H1 (cell line): ENCODE results near the gene CCDC183. TPM values are rescaled to one million over a fixed set of nuclear protein-coding genes. Genes with fewer than 3 reads are reported as not detected.

Experiments
- CTCF ChIA-PET: fragments of 300-600 bp; sonication (Branson Sonifier 250); formaldehyde crosslinking; loops from one replicate; lab custom pipeline; 2021; ENCODE audit not compliant: partially characterized antibody; lab: Charles Lee
- POLR2A ChIA-PET: fragments of 300-600 bp; sonication (Branson Sonifier 250); formaldehyde crosslinking; loops from one replicate; lab custom pipeline; 2021; ENCODE audit warnings: inconsistent platforms; ENCODE audit not compliant: partially characterized antibody; lab: Charles Lee
- DNase-seq, 2 experiments: peaks; one replicate each; pipeline versions ENCODE4 v3.0.0 to v3.0.0-alpha.2; 2010 to 2022; ENCODE audit warnings: low spot score in 2 of 2, low read depth in 1 of 2, mixed read lengths in 1 of 2
- FAIRE-seq: peaks from 2 replicates; lab custom pipeline; 2011; peaks lifted over from hg19 to GRCh38; lab: Jason Lieb, UNC
- H2AFZ ChIP-seq: 2 replicates; pipeline ENCODE4 v1.8.1; 2012; ENCODE audit warnings: low read length, inconsistent platforms
- H2AK5ac ChIP-seq: 2 replicates; pipeline ENCODE4 v1.6.1; 2013; ENCODE audit warnings: low read depth, low read length
- H2BK120ac ChIP-seq: replicated peaks from 2 replicates; pipeline ENCODE3; 2013; ENCODE audit warnings: low read depth, low read length, inconsistent platforms
- H2BK12ac ChIP-seq: 2 replicates; pipeline ENCODE4 v1.6.1; 2013; ENCODE audit warnings: low read depth, low read length
- H2BK15ac ChIP-seq: 2 replicates; pipeline ENCODE4 v1.6.1; 2013; ENCODE audit warnings: low read length
- H2BK20ac ChIP-seq: 2 replicates; pipeline ENCODE4 v1.6.1; 2013; ENCODE audit warnings: low read length
- H2BK5ac ChIP-seq: 2 replicates; pipeline ENCODE4 v1.6.1; 2013; ENCODE audit warnings: low read depth, low read length
- H3K14ac ChIP-seq: 2 replicates; pipeline ENCODE4 v1.6.1; 2013; ENCODE audit warnings: inconsistent platforms; ENCODE audit not compliant: insufficient read length
- H3K18ac ChIP-seq: 2 replicates; pipeline ENCODE4 v1.6.1; 2013; ENCODE audit warnings: low read length; ENCODE audit errors: extremely low read depth
- H3K23ac ChIP-seq: 2 replicates; pipeline ENCODE4 v1.6.1; 2013; ENCODE audit warnings: inconsistent platforms; ENCODE audit not compliant: insufficient read length
- H3K23me2 ChIP-seq: 2 replicates; pipeline ENCODE4 v1.6.1; 2013; ENCODE audit warnings: low read depth, low read length
- H3K27ac ChIP-seq: 2 replicates; pipeline ENCODE4 v1.6.1; 2011; ENCODE audit warnings: low read depth, low read length, inconsistent platforms
- H3K27me3 ChIP-seq, 4 experiments: replicated peaks in 1 of 4; 1 replicate in 1 of 4; 2 replicates in 3 of 4; pipeline versions ENCODE4 v1.6.1 to v1.8.1; 2011 to 2013; ENCODE audit warnings: low read length in 3 of 4, mild to moderate bottlenecking in 3 of 4, inconsistent platforms in 2 of 4, mixed read lengths in 2 of 4, moderate library complexity in 1 of 4; ENCODE audit not compliant: control insufficient read depth in 3 of 4, insufficient read depth in 3 of 4; ENCODE audit errors: extremely low read depth in 1 of 4
- H3K36me3 ChIP-seq, 4 experiments: 2 replicates each; pipeline versions ENCODE4 v1.6.1 to v1.8.1; 2011 to 2013; ENCODE audit warnings: mild to moderate bottlenecking in 4 of 4, low read length in 3 of 4, moderate library complexity in 2 of 4, control low read depth in 1 of 4, inconsistent platforms in 1 of 4; ENCODE audit not compliant: insufficient read depth in 4 of 4, control insufficient read depth in 2 of 4
- H3K4ac ChIP-seq: replicated peaks from 2 replicates; pipeline ENCODE3; 2013; ENCODE audit warnings: low read length, low read depth, mixed read lengths, inconsistent platforms; ENCODE audit not compliant: insufficient read length
- H3K4me1 ChIP-seq, 4 experiments: replicated peaks in 1 of 4; 1 replicate in 1 of 4; 2 replicates in 3 of 4; pipeline versions ENCODE4 v1.6.1 to v1.8.1; 2011 to 2013; ENCODE audit warnings: low read length in 3 of 4, inconsistent platforms in 2 of 4, mixed read lengths in 1 of 4; ENCODE audit not compliant: insufficient read depth in 4 of 4, control insufficient read depth in 3 of 4
- H3K4me2 ChIP-seq, 2 experiments: 2 replicates each; pipeline versions ENCODE4 v1.6.1 to v1.8.1; 2011 to 2013; ENCODE audit warnings: low read depth in 2 of 2, low read length in 2 of 2, control low read depth in 1 of 2, inconsistent platforms in 1 of 2, mild to moderate bottlenecking in 1 of 2; ENCODE audit not compliant: insufficient read depth in 1 of 2
- H3K4me3 ChIP-seq, 4 experiments: fragments of 200-600, 300-600 bp in 1 of 4; sonication (generic), shearing (Covaris generic), sonication (Bioruptor Twin) in 1 of 4; 2 replicates each; pipeline versions ENCODE4 v1.5.1 to v1.8.1; 2011 to 2016; ENCODE audit warnings: low read length in 4 of 4, low read depth in 3 of 4, control low read depth in 2 of 4, inconsistent platforms in 2 of 4, mild to moderate bottlenecking in 2 of 4, mixed read lengths in 1 of 4, moderate library complexity in 1 of 4; ENCODE audit not compliant: insufficient read depth in 2 of 4; ENCODE audit errors: extremely low read depth in 1 of 4
- H3K56ac ChIP-seq: replicated peaks from 2 replicates; pipeline ENCODE3; 2013; ENCODE audit warnings: low read depth, mild to moderate bottlenecking, mixed read lengths, low read length, inconsistent platforms; ENCODE audit not compliant: insufficient read length
- H3K79me1 ChIP-seq: 2 replicates; pipeline ENCODE4 v1.6.1; 2013; ENCODE audit warnings: low read depth, low read length, control low read depth
- H3K79me2 ChIP-seq, 2 experiments: 2 replicates each; pipeline versions ENCODE4 v1.6.1 to v1.8.1; 2012 to 2013; ENCODE audit warnings: low read length in 2 of 2, mild to moderate bottlenecking in 2 of 2, inconsistent platforms in 1 of 2; ENCODE audit not compliant: insufficient read depth in 2 of 2, control insufficient read depth in 1 of 2
- H3K9ac ChIP-seq, 4 experiments: replicated peaks in 1 of 4; 1 replicate in 1 of 4; 2 replicates in 3 of 4; pipeline versions ENCODE4 v1.6.1 to v1.8.1; 2011 to 2013; ENCODE audit warnings: low read depth in 3 of 4, low read length in 3 of 4, control low read depth in 2 of 4, mild to moderate bottlenecking in 2 of 4, moderate library complexity in 2 of 4, inconsistent platforms in 1 of 4; ENCODE audit errors: extremely low read depth in 1 of 4
- H3K9me3 ChIP-seq, 2 experiments: 2 replicates each; pipeline versions ENCODE4 v1.6.1 to v1.8.1; 2012 to 2013; ENCODE audit warnings: mild to moderate bottlenecking in 2 of 2, moderate library complexity in 2 of 2, control low read depth in 1 of 2, inconsistent platforms in 1 of 2, low read depth in 1 of 2, low read length in 1 of 2, mixed read lengths in 1 of 2; ENCODE audit not compliant: insufficient read depth in 2 of 2
- H4K20me1 ChIP-seq, 2 experiments: replicated peaks in 1 of 2; 2 replicates each; pipeline versions ENCODE3 to v1.8.1; 2011 to 2013; ENCODE audit warnings: inconsistent platforms in 2 of 2, low read length in 2 of 2, mild to moderate bottlenecking in 1 of 2; ENCODE audit not compliant: insufficient read depth in 2 of 2, control insufficient read depth in 1 of 2
- H4K5ac ChIP-seq: 2 replicates; pipeline ENCODE4 v1.6.1; 2013; ENCODE audit warnings: low read length, low read depth, mixed read lengths, inconsistent platforms; ENCODE audit not compliant: insufficient read length
- H4K8ac ChIP-seq: 2 replicates; pipeline ENCODE4 v1.8.0; 2013; ENCODE audit warnings: mild to moderate bottlenecking, moderate library complexity, low read length, inconsistent platforms; ENCODE audit not compliant: insufficient read depth; ENCODE audit errors: extremely low read depth
- H4K91ac ChIP-seq: replicated peaks from 2 replicates; pipeline ENCODE3; 2013; ENCODE audit warnings: low read length, mixed read lengths, inconsistent platforms; ENCODE audit not compliant: insufficient read length
- BACH1 ChIP-seq: IDR thresholded peaks from 2 replicates; pipeline ENCODE4 v1.6.1; 2012; ENCODE audit warnings: low read length, improper control_type of control experiment
- CREB1 ChIP-seq: IDR thresholded peaks from 2 replicates; pipeline ENCODE4 v1.6.1; 2012; ENCODE audit warnings: inconsistent platforms
- FOSL1 ChIP-seq: IDR thresholded peaks from 2 replicates; pipeline ENCODE4 v1.6.1; 2011; ENCODE audit warnings: mild to moderate bottlenecking, low read depth, low read length, moderate library complexity; ENCODE audit not compliant: insufficient read depth
- NRF1 ChIP-seq: IDR thresholded peaks from 2 replicates; pipeline ENCODE4 v1.6.1; 2011; ENCODE audit warnings: mild to moderate bottlenecking, low read depth, low read length, improper control_type of control experiment
- PHF8 ChIP-seq: fragments of 200-600 bp; sonication (generic); conservative IDR thresholded peaks from 2 replicates; pipeline ENCODE4 v1.7.1; 2012; ENCODE audit warnings: low read depth, mild to moderate bottlenecking, inconsistent platforms, low read length, moderate library complexity
- POLR2A ChIP-seq, 2 experiments: IDR thresholded peaks; 1 replicate in 1 of 2; 2 replicates in 1 of 2; pipeline ENCODE4 v1.6.1; 2011; ENCODE audit warnings: low read depth in 2 of 2, low read length in 2 of 2, mild to moderate bottlenecking in 2 of 2; ENCODE audit errors: control extremely low read depth in 1 of 2
- POLR2AphosphoS5 ChIP-seq: IDR thresholded peaks from 2 replicates; pipeline ENCODE4 v1.6.1; 2011; ENCODE audit warnings: low read depth, low read length
- RBBP5 ChIP-seq: IDR thresholded peaks from 2 replicates; pipeline ENCODE4 v1.7.1; 2012; ENCODE audit warnings: low read depth, mild to moderate bottlenecking, inconsistent platforms, low read length, moderate library complexity, borderline replicate concordance
- SRF ChIP-seq: IDR thresholded peaks from 2 replicates; pipeline ENCODE4 v1.6.1; 2011; ENCODE audit warnings: mild to moderate bottlenecking, low read depth, low read length, moderate library complexity
- TAF1 ChIP-seq: IDR thresholded peaks from 2 replicates; pipeline ENCODE4 v1.6.1; 2011; ENCODE audit warnings: mild to moderate bottlenecking, low read depth, low read length
- TBP ChIP-seq: IDR thresholded peaks from 2 replicates; pipeline ENCODE4 v1.6.1; 2011; ENCODE audit warnings: low read depth, low read length, improper control_type of control experiment
- WGBS, 2 experiments: shearing (Covaris generic) in 1 of 2; methylation state at CpG; one replicate each; pipeline versions ENCODE4 v1.1.6 to v1.1.7; 2013 to 2015; ENCODE audit warnings: low lambda C conversion rate in 2 of 2, mixed read lengths in 2 of 2, inconsistent platforms in 1 of 2, low coverage in 1 of 2, missing lambda C conversion rate in 1 of 2; ENCODE audit not compliant: insufficient replicate concordance in 2 of 2, insufficient coverage in 1 of 2, insufficient read length in 1 of 2; ENCODE audit errors: extremely low coverage in 1 of 2, missing lambda C conversion rate in 1 of 2; 5-methylcytosine and 5-hydroxymethylcytosine counted together
- polyA plus RNA-seq, 7 experiments: library from polyadenylated mRNA; depleted of rRNA in 3 of 7; stranded (reverse) in 5 of 7; unstranded in 2 of 7; fragments of >200 nt in 5 of 7; fragments of 200-250 nt in 2 of 7; gene quantifications; 1 replicate in 5 of 7; 2 replicates in 1 of 7; 4 replicates in 1 of 7; pipeline versions ENCODE4 v1.2.1 to v1.2.3, GENCODE V29; 2011 to 2013; ENCODE audit warnings: missing spikeins in 2 of 7, mixed read lengths in 2 of 7
- total RNA-seq: library from RNA; stranded (reverse); fragmentation: NEBNext Ultra II Directional; extraction: Animal tissue kit (Norgen Biotek cat#: 25700); gene quantifications from 2 replicates; pipeline ENCODE4 v1.2.1, GENCODE V29; 2021

The CCDC183 gene
- total and polyA plus RNA-seq, 2 of the 8 experiments (the other 6 are each of a cell fraction or from before 2014, with no cell fraction given), result 0.51 to 1.6 TPM

DNA sequence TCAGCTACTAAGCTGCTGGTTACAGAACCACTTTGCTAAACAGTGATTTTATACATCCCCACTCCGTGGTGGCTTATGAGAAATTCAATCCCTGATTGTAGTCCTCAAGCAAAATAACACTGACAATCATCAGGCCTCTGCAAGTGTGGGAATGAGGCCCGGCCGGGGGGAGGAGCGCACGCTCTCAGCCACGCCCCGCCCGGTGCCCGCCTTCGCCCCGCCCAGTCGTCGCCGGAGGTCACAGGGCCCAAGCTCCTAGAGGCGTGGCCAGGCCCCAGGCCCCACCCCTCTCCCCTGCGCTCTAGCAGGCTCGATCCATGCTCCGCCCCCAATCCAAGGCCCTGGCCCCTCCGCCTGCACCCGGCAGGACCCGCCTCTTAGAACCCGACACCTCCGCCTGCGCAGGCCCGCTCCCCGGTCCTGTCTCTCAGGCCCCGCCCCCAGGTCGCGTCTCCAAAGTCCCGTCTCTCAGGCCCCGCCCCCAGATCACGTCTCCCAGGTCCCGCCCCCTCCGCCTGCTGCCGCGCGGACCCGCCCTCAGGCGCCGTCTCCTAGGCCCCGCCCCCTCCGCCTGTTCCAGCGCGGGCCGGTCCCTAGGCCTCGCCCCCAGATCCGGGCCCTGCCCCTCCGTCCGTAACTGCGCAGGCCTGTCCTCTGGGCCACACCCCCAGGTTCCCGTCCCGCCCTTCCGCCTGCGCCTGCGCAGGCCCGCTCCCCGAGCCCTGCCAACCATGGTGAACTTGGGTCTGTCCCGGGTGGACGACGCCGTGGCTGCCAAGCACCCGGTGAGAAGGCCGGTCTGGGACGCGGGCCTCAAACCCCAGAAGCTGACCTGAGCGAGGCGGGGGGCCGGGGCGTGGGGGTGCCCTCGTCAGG, 5.3 kb upstream of the CCDC183 start, which contains the start of gene TMEM141:
Gene TMEM141, plus strand, starts transcription at position 705 of the 876 bp plus-strand sequence. Its CDS starts 27 bp downstream, at position 732.
- peak; percentile 99 to 100 for DNase-seq
- Histone ChIP-seq H3K18ac (no peak within 1 kb of the TSS; the same call in 1 of the 2 replicates), H4K5ac (peak within 1 kb of the TSS; percentile 28), H3K23me2 (no peaks in the 10 kb centered on the region; the same call in 1 of the 2 replicates), H3K9me3 (no peaks in the 10 kb centered on the region), H3K14ac (no peak within 1 kb of the TSS), H4K8ac (peak within 1 kb of the TSS; percentile 59; the same call in 1 of the 2 replicates), H3K79me1 (no peaks in the 10 kb centered on the region; the same call in 1 of the 2 replicates), H2AFZ (no peak within 1 kb of the TSS), H2BK5ac (peak within 1 kb of the TSS; percentile 77; the same call in 1 of the 2 replicates), H3K27me3 (no peaks in the 10 kb centered on the region), H3K4me3 (peak within 1 kb of the TSS; percentile 61 to 84 (median 81)), H3K36me3 (no peaks in the 10 kb centered on the region), H2BK15ac (0 out of 2 replicates have a peak within 1 kb of the TSS, but pooled peaks have one; percentile 25), H4K91ac (peak within 1 kb of the TSS; percentile 61), H3K23ac (no peak within 1 kb of the TSS), H3K9ac (peak within 1 kb of the TSS in 3 of 4 experiments; percentile 33 to 71 (median 69); a peak in 5 of 7 replicates), H2BK20ac (no peak within 1 kb of the TSS), H3K4me2 (peak within 1 kb of the TSS; percentile 71 to 94), H3K4ac (peak within 1 kb of the TSS; percentile 27), H3K79me2 (no peaks in the 10 kb centered on the region), H2BK120ac (no peak within 1 kb of the TSS), H2AK5ac (no peak within 1 kb of the TSS), H3K4me1 (peaks cover 0 to 7% (median 3%) of the 10 kb centered on the region in 4 experiments; a peak in 4 of 7 replicates), H3K27ac (peak within 1 kb of the TSS; percentile 78), H3K56ac (no peak within 1 kb of the TSS), H4K20me1 (peaks cover 0 to 8% of the 10 kb centered on the region in 2 experiments), H2BK12ac (no peak within 1 kb of the TSS; the same call in 1 of the 2 replicates)
- ChIA-PET CTCF (interaction anchor here (0.6 to 1.2 kb wide), 3 partner anchors 9 to 244 kb away, joined by 3 to 4 read pairs (median 4); no protein-coding TSS in a partner anchor), POLR2A (no interaction called here)
- WGBS, 2 experiments, result 2% methylated on average over 44 of the region's 70 CpGs; no CpG with 5 or more reads in 1 of the 2 experiments
- peak; percentile 97 for TF ChIP-seq NRF1
- TF ChIP-seq TBP, result peak; percentile 2; the same call in 1 of the 2 replicates
- no peak for TF ChIP-seq SRF
- no peak for TF ChIP-seq CREB1
- no peak for TF ChIP-seq BACH1
- peak; percentile 6; the same call in 1 of the 2 replicates for TF ChIP-seq POLR2AphosphoS5
- no peak for TF ChIP-seq POLR2A (IDR thresholded peaks at IDR 0.05; ENCODE audit: control extremely low read depth in 1 of 2, low read depth in 2 of 2, low read length in 2 of 2)
- no peak for TF ChIP-seq FOSL1
- 0 out of 2 replicates have a peak, but pooled peaks have one; percentile 25 for TF ChIP-seq PHF8
- TF ChIP-seq RBBP5, result no peak
- TF ChIP-seq TAF1, result peak; percentile 5; the same call in 1 of the 2 replicates
- FAIRE-seq, result no peak
